UCSD-AML1 (cell line): ENCODE results near the gene CCDC88C.

Experiments used
- DNase-seq: peaks from one replicate; lab custom pipeline; 2025; ENCODE audit not compliant: unreplicated experiment; lab: John Stamatoyannopoulos, UW

Gene CCDC88C

DNA sequence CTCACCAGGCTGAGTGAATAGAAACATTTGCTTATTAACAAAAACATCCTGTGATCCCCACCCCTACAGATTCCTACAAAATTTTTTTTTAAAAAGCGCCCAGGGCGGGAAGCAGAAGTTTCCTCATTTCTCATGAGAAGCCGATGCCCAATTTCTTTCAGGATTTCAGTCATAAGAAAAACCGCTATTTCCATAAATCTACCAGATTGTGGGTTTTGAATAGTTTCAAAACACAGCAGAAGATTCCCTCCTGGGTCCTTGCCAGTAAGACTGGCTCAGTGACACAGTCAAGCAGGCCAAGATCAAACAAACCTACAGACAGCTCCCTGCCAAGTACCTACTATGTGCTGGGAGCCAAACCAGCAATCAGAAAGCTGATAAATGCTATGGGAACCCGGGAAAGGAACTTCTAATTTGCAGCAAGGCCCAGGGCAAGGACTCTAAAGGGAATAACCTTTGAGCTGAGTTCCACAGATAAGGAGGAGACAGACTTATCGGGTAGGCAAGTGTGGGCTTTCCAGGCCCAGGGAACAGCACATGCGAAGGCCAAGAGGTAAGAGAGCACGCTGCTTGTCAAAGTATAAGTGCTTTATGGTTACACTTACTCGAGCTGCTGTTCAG lies 68.7 kb downstream of the CCDC88C start:
- DNase-seq, result no peak

GRCh38 chr14:91346838-91347173 lies 70.8 kb downstream of the CCDC88C start:
- DNase-seq, result no peak

- no peak for DNase-seq
Observed at GRCh38 chr14:91344096-91344495, 73.5 kb downstream of the CCDC88C start.

DNA sequence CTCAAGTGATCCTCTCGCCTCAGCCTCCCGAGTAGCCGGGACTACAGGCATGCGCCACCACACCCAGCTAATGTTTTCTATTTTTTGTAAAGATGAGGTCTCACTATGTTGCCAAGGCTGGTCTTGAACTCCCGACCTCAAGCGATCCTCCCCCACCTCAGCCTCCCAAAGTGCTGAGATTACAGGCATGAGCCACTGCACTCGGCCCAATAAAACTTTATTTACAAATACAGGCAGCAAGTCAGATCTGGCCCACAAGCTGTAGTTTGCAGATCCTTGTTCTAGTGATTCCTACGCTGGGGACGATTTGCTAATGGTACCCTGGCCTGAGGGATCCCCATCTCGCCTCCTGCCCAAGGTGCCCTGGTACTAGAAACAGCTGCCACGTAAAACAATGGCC lies 74.6 kb downstream of the CCDC88C start:
- no peak for DNase-seq

GRCh38 chr14:91342206-91342760 lies 75.3 kb downstream of the CCDC88C start:
- no peak for DNase-seq

GRCh38 chr14:91341751-91342154 lies 75.9 kb downstream of the CCDC88C start:
- DNase-seq, result no peak

GRCh38 chr14:91341334-91341733 lies 76.3 kb downstream of the CCDC88C start:
- DNase-seq, result no peak

DNA sequence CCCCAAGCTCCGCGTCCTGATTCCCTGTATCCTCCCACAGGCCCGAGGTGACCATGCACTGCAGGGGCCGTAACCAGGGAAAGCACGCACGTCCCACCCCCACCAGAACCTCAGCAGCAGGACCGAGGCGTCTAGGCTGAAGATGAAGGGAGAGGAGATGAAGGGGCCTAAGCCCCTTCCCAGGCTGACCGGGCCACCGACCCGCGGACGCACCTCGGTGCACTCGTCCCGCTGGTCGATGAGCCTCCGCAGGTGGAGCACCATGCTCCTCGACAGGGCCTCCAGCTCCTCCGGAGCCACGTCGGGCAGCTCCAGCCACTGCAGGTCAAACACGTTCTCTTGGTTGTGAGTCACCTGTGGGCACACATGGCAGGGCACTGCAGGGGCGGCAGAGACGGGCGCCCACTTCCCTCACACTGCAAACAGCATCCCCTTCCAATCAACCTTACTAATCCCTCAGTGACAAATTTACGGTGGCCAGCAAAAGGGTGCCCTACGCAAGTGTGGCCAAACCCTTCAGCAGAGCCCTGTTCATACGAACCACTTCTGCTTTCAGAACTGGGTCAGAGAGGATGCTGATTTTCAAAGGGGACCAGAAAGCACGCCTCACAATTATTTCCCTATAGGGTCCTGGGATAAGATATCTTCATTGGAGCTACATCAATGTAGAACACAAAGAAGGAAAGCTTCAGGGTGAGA lies 77.8 kb downstream of the CCDC88C start:
- DNase-seq, result no peak

DNA sequence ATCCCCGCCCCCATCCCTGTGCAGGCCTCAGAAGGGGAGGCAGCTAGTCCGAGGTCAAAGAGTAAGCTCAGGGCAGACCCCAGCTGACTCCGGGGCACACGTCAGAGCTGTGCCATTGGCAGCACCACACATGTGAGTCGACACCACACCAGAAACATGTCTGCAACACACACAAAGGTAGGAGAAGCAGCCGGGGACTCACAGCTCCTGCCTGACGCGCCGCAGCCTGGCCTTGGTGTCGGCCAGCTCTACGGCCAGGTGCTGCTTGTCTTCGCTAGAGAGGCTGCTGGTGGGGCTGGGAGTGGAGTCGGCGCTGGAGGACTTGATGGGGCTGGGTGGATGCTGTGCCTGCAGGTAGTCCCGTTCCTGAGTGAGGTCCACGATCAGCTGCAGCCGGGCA lies 78.5 kb downstream of the CCDC88C start:
- DNase-seq, result no peak

GRCh38 chr14:91338379-91338778 lies 79.2 kb downstream of the CCDC88C start:
- no peak for DNase-seq

- DNase-seq, result no peak
Observed at GRCh38 chr14:91337699-91338335, 79.8 kb downstream of the CCDC88C start.

GRCh38 chr14:91336093-91336450 lies 81.5 kb downstream of the CCDC88C start:
- DNase-seq, result no peak

DNA sequence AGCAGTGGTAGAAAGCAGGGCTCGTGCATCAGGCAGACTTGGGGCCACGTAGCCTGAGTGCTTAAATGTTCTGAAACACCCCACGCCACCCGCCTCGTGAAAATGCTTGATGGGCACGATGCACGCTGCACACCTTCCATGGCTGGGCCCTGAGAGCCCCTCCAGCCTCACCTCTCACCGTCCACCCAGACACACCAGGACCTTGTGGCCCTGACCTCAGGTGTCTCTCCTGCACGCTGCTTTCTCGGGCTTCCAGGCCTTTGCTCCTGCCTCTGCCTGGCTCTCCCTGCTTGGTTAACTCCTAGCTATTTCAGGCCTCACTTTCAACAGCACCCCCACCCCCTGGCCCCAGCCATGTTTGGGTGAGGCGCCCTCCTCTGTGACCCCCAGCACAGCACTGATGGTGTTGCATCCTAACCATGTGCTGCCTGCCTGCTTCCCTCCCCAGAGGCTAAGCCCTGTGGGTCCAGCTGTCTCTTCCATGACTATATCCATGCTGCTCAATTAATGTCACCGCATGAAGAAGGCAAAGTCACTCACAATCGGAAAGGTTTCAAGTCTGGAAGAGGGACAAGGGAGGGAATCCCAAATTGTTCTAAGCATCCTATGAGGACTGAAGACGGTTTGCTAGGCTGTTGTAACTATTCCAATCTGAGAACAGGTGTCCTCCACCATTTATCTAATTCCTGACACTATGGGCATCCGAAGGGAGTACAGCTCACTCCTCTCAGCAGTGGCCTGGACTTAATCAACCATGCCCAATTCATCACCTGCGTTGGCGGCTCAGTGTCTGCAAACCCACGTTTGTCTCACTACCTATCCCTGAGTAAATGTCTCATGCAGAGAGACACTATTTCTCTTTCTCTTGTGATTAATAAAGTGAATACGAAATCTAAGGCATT lies 82.2 kb downstream of the CCDC88C start:
- DNase-seq, result no peak

GRCh38 chr14:91333650-91334039 lies 84.0 kb downstream of the CCDC88C start:
- DNase-seq, result no peak

GRCh38 chr14:91332986-91333649 lies 84.5 kb downstream of the CCDC88C start:
- DNase-seq, result no peak

DNA sequence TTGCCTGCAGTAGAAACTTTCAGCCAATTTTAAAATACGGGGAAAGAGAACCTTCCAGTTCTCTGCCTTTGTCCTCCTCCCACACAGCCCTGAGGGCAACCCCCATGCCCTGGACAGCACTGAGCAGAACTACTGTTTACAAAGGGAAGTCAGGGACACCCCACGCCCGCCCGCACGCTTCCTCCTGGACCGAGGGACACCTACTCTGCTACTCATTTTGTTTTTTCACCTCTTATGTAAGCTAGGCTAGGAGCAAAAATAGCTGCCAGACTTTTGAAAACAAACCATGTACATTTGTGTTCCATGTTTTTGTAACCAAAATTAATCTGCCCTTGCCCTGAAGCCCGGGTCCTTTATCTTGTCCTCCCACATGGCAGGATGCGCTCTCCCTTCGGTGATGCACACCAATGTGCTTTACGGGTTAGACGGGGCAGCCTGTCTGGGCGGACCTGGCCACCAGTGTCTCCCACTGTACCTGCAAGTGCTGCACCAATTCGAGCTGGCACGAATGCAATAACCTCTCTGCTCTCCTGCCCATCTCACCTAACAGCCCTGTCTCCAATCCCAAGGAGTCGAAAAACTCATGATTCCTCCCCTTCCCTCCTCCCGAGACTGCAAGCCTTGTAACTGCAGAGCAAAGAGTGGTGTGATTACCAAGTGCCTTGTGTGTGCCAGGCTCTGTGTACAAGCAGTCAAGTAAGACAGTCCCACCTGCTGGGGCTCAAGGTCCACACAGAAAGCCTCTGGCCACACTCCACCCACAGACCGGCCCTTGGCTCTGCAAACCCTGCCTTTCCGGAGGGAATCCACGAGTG lies 85.2 kb downstream of the CCDC88C start:
- DNase-seq, result peak; percentile 75

DNA sequence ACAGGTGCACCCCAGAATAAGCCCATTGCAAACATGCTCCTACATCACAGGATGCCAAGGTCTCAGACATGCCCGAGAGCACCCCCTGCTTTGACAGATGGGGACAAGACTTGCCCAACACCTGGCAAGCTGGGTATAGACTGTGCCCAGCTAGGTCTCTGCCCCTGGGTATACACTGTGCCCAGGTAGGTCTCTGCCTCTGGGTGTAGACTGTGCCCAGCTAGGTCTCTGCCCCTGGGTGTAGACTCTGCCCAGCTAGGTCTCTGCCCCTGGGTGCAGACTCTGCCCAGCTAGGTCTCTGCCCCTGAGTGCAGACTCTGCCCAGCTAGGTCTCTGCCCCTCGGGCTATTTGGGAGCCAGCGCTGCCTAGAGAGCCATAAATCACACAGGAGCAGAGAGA lies 85.9 kb downstream of the CCDC88C start:
- no peak for DNase-seq

DNA sequence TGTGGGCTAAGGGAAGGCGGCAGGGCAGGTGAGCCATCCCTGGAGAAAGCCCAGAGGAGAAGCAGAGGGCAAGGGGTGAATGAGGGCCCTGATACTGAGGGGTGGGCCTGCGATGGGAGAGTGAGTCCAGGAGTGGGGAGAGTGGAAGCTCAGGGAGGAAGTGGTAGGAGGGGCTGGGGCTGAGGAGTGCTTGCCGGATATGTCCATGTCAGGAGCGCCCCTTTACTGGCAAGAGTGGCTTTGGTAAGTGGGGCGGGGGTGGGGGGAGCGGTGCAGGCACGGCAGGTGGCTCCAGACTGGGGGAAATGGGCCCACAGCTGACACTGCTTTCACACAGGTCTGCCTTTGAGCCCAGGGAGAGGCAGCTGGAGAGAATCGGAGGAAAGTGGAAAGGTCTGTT lies 86.8 kb downstream of the CCDC88C start:
- peak; percentile 60 for DNase-seq

DNA sequence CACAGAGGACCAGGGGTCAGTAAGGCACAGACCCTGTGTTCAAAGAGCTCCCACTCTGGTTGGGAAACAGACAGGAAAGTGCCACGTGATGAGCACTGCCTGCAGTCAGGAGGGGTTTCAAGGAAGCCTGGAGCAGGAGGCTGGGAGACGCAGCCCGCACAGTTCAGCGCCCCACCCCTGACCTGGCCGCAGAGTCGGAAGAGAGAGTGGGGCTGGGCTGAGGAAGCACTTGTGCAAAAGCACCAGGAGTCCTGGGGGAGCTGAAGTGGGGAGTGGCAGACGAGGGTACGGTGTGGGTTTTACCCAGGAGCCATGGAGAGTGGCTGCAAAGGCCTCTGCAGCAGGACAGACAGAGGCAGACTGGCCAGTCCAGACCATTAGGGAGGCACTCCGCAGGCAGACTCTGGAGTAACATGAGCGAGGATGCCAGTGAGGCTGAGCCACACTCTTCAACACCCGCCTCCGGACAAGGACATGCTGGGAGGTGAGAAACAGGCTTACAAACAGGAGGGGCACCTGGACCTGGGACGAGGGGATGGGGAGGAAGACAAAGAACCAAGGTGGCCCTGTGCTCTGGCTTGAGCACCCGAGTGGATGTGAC lies 87.4 kb downstream of the CCDC88C start:
- DNase-seq, result peak; percentile 62
